Keratinocyte (primary cell): ENCODE data around the gene DPYSL5.

ENCODE experiments used
- CTCF ChIP-seq, 3 experiments: IDR thresholded peaks in 1 of 3; conservative IDR thresholded peaks in 1 of 3; optimal IDR thresholded peaks in 1 of 3; 2 replicates in 2 of 3; 3 replicates in 1 of 3; pipeline versions ENCODE3 to v1.5.1; 2011; ENCODE audit warnings: low read length in 3 of 3, mild to moderate bottlenecking in 3 of 3, moderate library complexity in 2 of 3, control low read depth in 1 of 3, inconsistent platforms in 1 of 3; ENCODE audit not compliant: insufficient read depth in 2 of 3; ENCODE audit errors: extremely low read depth in 1 of 3
- EZH2 ChIP-seq: IDR thresholded peaks from one replicate; pipeline ENCODE4 v1.6.1; 2012; ENCODE audit warnings: inconsistent platforms, mild to moderate bottlenecking, low read length, moderate library complexity

GRCh38 chr2:26892133-26892532, 44.2 kb downstream of the DPYSL5 start:
- TF ChIP-seq CTCF (optimal IDR thresholded peaks at IDR 0.05 in 1 of 3, IDR thresholded peaks at IDR 0.05 in 1 of 3, conservative IDR thresholded peaks at IDR 0.05 in 1 of 3; ENCODE audit: extremely low read depth in 1 of 3, insufficient read depth in 2 of 3, low read length in 3 of 3), result no peak
- TF ChIP-seq EZH2, result no peak
